ENCODE data around the gene CEP112.

- TF ChIP-seq, protein P1, sequence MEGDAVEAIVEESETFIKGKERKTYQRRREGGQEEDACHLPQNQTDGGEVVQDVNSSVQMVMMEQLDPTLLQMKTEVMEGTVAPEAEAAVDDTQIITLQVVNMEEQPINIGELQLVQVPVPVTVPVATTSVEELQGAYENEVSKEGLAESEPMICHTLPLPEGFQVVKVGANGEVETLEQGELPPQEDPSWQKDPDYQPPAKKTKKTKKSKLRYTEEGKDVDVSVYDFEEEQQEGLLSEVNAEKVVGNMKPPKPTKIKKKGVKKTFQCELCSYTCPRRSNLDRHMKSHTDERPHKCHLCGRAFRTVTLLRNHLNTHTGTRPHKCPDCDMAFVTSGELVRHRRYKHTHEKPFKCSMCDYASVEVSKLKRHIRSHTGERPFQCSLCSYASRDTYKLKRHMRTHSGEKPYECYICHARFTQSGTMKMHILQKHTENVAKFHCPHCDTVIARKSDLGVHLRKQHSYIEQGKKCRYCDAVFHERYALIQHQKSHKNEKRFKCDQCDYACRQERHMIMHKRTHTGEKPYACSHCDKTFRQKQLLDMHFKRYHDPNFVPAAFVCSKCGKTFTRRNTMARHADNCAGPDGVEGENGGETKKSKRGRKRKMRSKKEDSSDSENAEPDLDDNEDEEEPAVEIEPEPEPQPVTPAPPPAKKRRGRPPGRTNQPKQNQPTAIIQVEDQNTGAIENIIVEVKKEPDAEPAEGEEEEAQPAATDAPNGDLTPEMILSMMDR (IDR thresholded peaks at IDR 0.05), result no peak
- TF ChIP-seq POLR2A (IDR thresholded peaks at IDR 0.05), result no peak
Observed at GRCh38 chr17:65756760-65757159, 435.2 kb downstream of the CEP112 start.
